RWPE2 (cell line): ENCODE data around the gene NKX2-2.

Experiments used
- ATAC-seq: fragments of 200-7000 bp; cut with Tn5 transposase; 3 replicates; pipeline ENCODE4 v1.9.1; 2021; ENCODE audit warnings: low read depth
- DNase-seq: peaks from one replicate; pipeline ENCODE4 v3.0.0-alpha.2; 2020; ENCODE audit warnings: low spot score
- H3K27ac ChIP-seq: fragments of 450-650 bp; 2 replicates; pipeline ENCODE4 v1.5.1; 2017; ENCODE audit warnings: mild to moderate bottlenecking; ENCODE audit not compliant: poor library complexity, severe bottlenecking
- H3K27me3 ChIP-seq: fragments of 250-450 bp; sonication (Bioruptor Pico); 2 replicates; pipeline ENCODE4 v1.5.1; 2021; ENCODE audit warnings: mild to moderate bottlenecking, moderate library complexity; ENCODE audit not compliant: insufficient read depth, poor library complexity, severe bottlenecking
- H3K36me3 ChIP-seq: fragments of 250-450 bp; sonication (Bioruptor Pico); 2 replicates; pipeline ENCODE4 v1.5.1; 2020; ENCODE audit warnings: low read depth, mild to moderate bottlenecking, moderate library complexity
- H3K4me1 ChIP-seq: fragments of 250-450 bp; sonication (Bioruptor Pico); 2 replicates; pipeline ENCODE4 v1.5.1; 2021; ENCODE audit warnings: mild to moderate bottlenecking, moderate library complexity; ENCODE audit not compliant: insufficient read depth, poor library complexity, severe bottlenecking
- H3K4me3 ChIP-seq: fragments of 250-450 bp; sonication (Bioruptor Pico); 2 replicates; pipeline ENCODE4 v1.5.1; 2021; ENCODE audit warnings: mild to moderate bottlenecking, moderate library complexity; ENCODE audit not compliant: severe bottlenecking
- H3K9me3 ChIP-seq: fragments of 250-450 bp; sonication (Bioruptor Pico); 2 replicates; pipeline ENCODE4 v1.5.1; 2021; ENCODE audit warnings: mild to moderate bottlenecking, moderate library complexity; ENCODE audit not compliant: severe bottlenecking
- TF ChIP-seq, protein P1 (sequence below): fragments of 450-650 bp; IDR thresholded peaks from one replicate; pipeline ENCODE4 v1.5.1; 2017; ENCODE audit warnings: mild to moderate bottlenecking, moderate library complexity; ENCODE audit not compliant: poor library complexity, severe bottlenecking

NKX2-2 gene

GRCh38 chr20:21500599-21500998, 13.3 kb downstream of the NKX2-2 start:
- TF ChIP-seq, protein P1, sequence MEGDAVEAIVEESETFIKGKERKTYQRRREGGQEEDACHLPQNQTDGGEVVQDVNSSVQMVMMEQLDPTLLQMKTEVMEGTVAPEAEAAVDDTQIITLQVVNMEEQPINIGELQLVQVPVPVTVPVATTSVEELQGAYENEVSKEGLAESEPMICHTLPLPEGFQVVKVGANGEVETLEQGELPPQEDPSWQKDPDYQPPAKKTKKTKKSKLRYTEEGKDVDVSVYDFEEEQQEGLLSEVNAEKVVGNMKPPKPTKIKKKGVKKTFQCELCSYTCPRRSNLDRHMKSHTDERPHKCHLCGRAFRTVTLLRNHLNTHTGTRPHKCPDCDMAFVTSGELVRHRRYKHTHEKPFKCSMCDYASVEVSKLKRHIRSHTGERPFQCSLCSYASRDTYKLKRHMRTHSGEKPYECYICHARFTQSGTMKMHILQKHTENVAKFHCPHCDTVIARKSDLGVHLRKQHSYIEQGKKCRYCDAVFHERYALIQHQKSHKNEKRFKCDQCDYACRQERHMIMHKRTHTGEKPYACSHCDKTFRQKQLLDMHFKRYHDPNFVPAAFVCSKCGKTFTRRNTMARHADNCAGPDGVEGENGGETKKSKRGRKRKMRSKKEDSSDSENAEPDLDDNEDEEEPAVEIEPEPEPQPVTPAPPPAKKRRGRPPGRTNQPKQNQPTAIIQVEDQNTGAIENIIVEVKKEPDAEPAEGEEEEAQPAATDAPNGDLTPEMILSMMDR: no peak
- H3K36me3 ChIP-seq: no peaks in the 10 kb centered on the region
- DNase-seq: no peak

DNA sequence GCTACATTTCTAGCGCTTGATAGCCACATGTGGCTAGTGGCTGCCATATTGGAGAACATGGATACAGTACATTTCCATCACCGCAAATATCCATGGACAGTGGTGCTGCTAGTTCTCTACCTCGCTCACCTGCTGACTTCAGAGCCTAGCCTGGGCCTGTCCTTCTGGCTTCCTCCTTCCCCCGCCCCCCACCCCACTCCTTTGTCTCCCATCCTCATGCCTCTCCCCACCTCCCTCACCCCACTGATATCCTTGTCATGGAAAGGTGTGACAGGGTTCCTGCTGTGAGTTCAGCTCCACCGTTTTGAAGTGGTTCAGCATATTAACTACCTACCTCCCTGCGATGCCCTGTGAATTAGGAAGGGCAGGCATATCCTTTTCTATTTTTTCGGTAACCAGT, 14.2 kb downstream of the NKX2-2 start:
- Histone ChIP-seq H3K27me3 (peaks cover 5% of the 10 kb centered on the region), H3K4me3 (no peak overlapping the region), H3K4me1 (no peaks in the 10 kb centered on the region), H3K9me3 (no peaks in the 10 kb centered on the region), H3K27ac (no peak overlapping the region), H3K36me3 (no peaks in the 10 kb centered on the region)
- TF ChIP-seq, protein P1: no peak
- ATAC-seq (no peak), DNase-seq (no peak)

More at GRCh38 chr20:21500599-21500998, 13.3 kb downstream of the NKX2-2 start:
- Histone ChIP-seq H3K27ac (no peak overlapping the region), H3K27me3 (peaks cover 13% of the 10 kb centered on the region), H3K9me3 (no peaks in the 10 kb centered on the region), H3K4me1 (no peaks in the 10 kb centered on the region), H3K4me3 (no peak overlapping the region)
- ATAC-seq: no peak

GRCh38 chr20:21498635-21499034, 15.2 kb downstream of the NKX2-2 start:
- H3K27ac ChIP-seq: no peak overlapping the region
- no peaks in the 10 kb centered on the region for H3K9me3 ChIP-seq
- H3K27me3 ChIP-seq: peaks cover 6% of the 10 kb centered on the region
- H3K4me3 ChIP-seq: no peak overlapping the region
- ATAC-seq (no peak), DNase-seq (no peak)
- TF ChIP-seq, protein P1: no peak
- no peaks in the 10 kb centered on the region for H3K4me1 ChIP-seq
- no peaks in the 10 kb centered on the region for H3K36me3 ChIP-seq

GRCh38 chr20:21498195-21498594, 15.7 kb downstream of the NKX2-2 start:
- peaks cover 9% of the 10 kb centered on the region for H3K27me3 ChIP-seq
- DNase-seq (no peak), ATAC-seq (no peak)
- TF ChIP-seq, protein P1: no peak
- no peak overlapping the region for H3K27ac ChIP-seq
- H3K4me1 ChIP-seq: no peaks in the 10 kb centered on the region
- no peak overlapping the region for H3K4me3 ChIP-seq
- H3K9me3 ChIP-seq: no peaks in the 10 kb centered on the region
- no peaks in the 10 kb centered on the region for H3K36me3 ChIP-seq

GRCh38 chr20:21496452-21496851, 17.4 kb downstream of the NKX2-2 start:
- H3K27ac ChIP-seq: no peak overlapping the region
- H3K27me3 ChIP-seq: peaks cover 22% of the 10 kb centered on the region
- H3K36me3 ChIP-seq: no peaks in the 10 kb centered on the region
- no peak overlapping the region for H3K4me3 ChIP-seq
- peak; percentile 72 for ATAC-seq
- no peaks in the 10 kb centered on the region for H3K4me1 ChIP-seq
- no peak for DNase-seq
- no peaks in the 10 kb centered on the region for H3K9me3 ChIP-seq
- TF ChIP-seq, protein P1: no peak
